ENCODE results near the gene PDE10A.
"Not testable (repeated sequence)": the region's sequence is repeated elsewhere in the genome, so short reads cannot be mapped to it uniquely, and the experiment has no call there.

Gene PDE10A

DNA sequence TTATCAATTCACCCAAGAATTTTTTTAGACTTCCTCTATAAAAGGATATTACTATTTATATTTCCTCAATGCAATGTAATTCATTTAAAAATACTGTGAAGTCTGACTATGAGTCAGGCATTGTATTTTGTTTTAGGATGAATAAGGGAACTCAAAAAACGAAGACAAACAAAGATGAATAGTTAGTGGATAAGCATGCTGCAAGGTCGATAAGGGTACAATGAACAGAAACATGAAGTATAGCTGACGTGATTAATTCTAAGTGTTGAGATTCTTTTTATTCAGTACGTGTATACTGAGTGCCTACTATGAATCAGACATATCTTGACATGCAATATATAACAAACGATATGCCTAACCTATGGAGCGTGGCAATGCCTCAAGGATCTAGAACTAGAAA is 105.4 kb downstream of the PDE10A start:
- FAIRE-seq (no peak), DNase-seq (ENCODE audit: low spot score) (no peak)

DNA sequence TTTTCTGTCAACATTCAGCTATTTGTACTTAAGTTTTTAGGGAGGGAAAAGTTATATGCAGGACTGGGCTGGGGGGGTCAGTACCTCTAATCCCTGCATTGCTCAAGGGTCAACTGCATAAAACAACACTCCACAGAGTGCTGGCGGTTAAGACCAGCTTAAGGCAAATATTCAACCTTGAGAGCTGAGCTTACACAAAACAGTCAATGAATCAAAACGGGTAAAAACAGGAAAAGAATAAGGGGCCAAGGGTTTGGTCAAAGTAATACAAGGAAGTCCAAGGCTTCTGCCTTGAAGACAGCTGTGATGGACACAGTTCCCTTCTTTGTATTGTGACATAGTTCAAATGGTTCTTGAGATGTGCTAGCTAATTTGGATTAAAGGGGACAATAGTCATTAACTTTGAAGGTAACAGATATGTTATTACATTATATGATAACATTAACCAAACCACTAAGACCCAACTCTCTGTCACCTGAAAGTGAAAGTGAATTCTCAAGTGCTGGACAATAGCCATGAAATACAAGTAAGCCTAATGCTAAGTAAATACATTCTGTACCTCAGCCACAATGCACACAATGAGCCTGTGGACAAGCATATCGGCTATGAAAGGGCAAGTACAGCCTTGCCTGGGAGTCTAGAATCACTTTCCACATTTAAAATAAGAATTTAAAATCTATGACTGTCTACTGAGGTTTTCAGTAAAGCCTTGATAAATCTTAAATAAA is 106.8 kb downstream of the PDE10A start:
- FAIRE-seq (peak; percentile 71), DNase-seq (ENCODE audit: low spot score) (peak; percentile 46)

- FAIRE-seq; DNase-seq (ENCODE audit: low spot score): not testable (repeated sequence)
These were observed 108.4 kb downstream of the PDE10A start for GRCh38 chr6:165554644-165555043.

- no peak for DNase-seq (ENCODE audit: low spot score)
- no peak for FAIRE-seq
These were observed 110.7 kb downstream of the PDE10A start for GRCh38 chr6:165552248-165552736.

GRCh38 chr6:165551828-165552227 is 111.2 kb downstream of the PDE10A start:
- no peak for FAIRE-seq

GRCh38 chr6:165548450-165548849 is 114.6 kb downstream of the PDE10A start:
- no peak for FAIRE-seq
- no peak for DNase-seq (ENCODE audit: low spot score)

More at GRCh38 chr6:165551828-165552227, 111.2 kb downstream of the PDE10A start:
- DNase-seq (ENCODE audit: low spot score), result no peak

DNA sequence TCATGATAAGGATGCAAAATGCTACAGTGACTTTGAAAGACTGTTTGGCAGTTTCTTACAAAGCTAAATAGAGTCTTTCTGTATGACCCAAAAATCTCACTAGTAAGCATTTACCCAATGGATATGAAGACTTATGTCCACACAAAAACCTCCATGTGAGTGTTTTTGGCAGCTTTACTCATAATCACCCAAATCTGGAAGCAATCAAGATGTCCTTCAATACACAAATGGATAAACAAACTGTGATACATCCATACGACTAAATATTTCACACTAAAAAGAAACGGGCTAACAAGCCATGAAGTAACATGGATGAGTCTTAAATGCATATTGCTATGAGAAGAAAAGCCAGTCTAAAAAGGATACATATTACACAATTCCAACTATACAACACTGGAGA is 117.2 kb downstream of the PDE10A start:
- FAIRE-seq, result no peak
- DNase-seq (ENCODE audit: low spot score), result no peak

GRCh38 chr6:165543781-165544180 is 119.3 kb downstream of the PDE10A start:
- DNase-seq (ENCODE audit: low spot score) (no peak), FAIRE-seq (no peak)

DNA sequence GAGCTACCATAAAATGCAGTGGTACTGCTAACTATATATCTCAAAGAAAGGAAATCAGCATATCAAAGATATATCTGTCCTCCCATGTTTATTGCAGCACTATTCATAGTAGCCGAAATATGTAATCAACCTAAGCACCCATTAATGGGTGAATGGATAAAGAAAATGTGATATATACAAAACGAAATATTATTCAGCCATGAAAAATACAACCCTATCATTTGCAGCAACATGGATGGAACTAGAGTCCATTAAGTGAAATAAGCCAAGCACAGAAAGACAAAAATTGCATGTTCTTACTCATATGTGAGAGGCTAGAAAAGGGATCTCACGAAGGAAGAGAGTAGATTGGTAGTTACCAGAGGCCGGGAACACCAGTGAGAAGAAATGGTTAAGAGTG is 126.1 kb downstream of the PDE10A start:
- FAIRE-seq (no peak), DNase-seq (ENCODE audit: low spot score) (no peak)

DNA sequence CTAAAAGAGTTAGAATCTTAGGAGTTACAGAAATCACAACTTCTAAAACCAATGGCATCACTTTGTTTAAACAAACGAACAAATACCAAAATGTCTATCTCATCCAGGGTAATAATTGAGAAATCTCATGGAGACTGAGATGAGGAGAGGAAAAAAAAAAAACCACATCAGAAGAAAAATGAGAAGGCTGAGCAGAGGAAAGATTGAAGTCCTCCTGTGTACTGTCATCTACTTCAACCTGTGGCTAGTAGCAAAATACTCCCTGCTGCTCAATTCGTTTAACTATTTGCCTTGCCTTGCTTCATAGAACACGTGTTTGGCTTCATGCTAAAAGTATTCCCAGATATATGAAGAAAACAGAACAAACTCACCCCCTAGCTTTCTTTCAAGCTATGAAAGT is 143.7 kb downstream of the PDE10A start:
- FAIRE-seq, result peak; percentile 69

GRCh38 chr6:165515963-165516624 is 146.9 kb downstream of the PDE10A start:
- DNase-seq (ENCODE audit: low spot score) (peak; percentile 65), FAIRE-seq (peak; percentile 88)

More for the DNA sequence above, 143.7 kb downstream of the PDE10A start:
- DNase-seq (ENCODE audit: low spot score), result peak; percentile 42

- DNase-seq (ENCODE audit: low spot score) (no peak), FAIRE-seq (no peak)
These were observed 148.4 kb downstream of the PDE10A start for GRCh38 chr6:165514621-165515020.

GRCh38 chr6:165511807-165512206 is 151.2 kb downstream of the PDE10A start:
- DNase-seq (ENCODE audit: low spot score) (no peak), FAIRE-seq (no peak)

- DNase-seq (ENCODE audit: low spot score) (no peak), FAIRE-seq (no peak)
These were observed 154.6 kb downstream of the PDE10A start for GRCh38 chr6:165508321-165508869.

- no peak for DNase-seq (ENCODE audit: low spot score)
These were observed 156.4 kb downstream of the PDE10A start for GRCh38 chr6:165506657-165507056.

DNA sequence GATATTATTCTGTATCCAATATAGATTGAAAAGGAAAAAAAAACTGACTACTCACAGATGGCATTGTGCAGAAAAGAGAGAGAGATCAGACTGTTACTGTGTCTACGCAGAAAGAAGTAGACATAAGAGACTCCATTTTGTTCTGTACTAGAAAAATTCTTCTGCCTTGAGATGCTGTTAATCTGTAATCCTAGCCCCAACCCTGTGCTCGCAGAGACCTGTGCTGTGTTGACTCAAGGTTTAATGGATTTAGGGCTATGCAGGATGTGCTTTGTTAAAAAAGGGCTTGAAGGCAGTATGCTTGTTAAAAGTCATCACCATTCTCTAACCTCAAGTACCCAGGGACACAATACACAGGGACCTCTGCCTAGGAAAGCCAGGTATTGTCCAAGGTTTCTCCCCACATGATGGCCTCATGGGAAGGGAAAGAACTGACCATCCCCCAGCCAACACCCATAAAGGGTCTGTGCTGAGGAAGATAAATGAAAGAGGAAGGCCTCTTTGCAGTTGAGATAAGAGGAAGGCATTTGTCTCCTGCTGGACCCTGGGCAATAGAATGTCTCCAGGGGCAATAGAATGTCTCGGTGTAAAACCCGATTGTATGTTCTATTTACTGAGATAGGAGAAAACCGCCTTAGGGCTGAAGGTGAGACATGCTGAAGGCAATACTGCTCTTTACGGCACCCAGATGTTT is 162.7 kb downstream of the PDE10A start:
- not testable (repeated sequence) for DNase-seq (ENCODE audit: low spot score); FAIRE-seq

More at GRCh38 chr6:165506657-165507056, 156.4 kb downstream of the PDE10A start:
- FAIRE-seq, result no peak

GRCh38 chr6:165497472-165497871 is 165.6 kb downstream of the PDE10A start:
- no peak for FAIRE-seq
- no peak for DNase-seq (ENCODE audit: low spot score)

DNA sequence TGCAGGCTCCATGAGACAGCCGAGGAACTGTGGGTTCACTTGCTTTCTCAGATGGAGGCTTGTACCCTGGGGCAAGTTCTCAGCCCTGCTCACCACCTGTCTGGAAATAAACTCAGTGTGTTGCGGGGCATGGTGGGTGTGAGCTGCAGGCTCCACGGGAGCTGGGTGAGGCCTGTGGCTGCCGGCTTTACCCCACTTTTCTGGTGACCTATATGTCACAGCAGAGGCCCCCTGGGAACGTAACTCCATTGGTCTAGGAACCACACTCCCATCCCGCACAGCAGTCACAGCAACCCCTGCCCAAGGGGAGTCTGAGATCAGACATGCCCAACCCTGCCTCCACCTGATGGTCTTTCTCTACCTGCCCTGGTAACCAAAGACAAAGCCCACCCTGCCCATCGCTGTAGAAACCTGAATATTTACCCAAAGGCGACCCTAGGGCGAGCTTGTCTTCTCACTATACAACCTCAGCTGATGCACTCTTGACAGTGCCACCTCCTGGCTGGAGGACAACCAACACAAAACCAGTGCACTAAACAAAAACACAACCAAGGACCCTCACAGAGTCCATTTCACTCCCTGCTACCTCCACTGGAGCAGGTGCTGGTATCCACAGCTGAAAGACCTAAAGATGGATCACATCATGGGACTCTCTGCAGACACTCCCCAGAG is 174.3 kb downstream of the PDE10A start:
- FAIRE-seq, result no peak
- no peak for DNase-seq (ENCODE audit: low spot score)

- no peak for FAIRE-seq
- no peak for DNase-seq (ENCODE audit: low spot score)
These were observed 175.1 kb downstream of the PDE10A start for GRCh38 chr6:165487950-165488349.

DNA sequence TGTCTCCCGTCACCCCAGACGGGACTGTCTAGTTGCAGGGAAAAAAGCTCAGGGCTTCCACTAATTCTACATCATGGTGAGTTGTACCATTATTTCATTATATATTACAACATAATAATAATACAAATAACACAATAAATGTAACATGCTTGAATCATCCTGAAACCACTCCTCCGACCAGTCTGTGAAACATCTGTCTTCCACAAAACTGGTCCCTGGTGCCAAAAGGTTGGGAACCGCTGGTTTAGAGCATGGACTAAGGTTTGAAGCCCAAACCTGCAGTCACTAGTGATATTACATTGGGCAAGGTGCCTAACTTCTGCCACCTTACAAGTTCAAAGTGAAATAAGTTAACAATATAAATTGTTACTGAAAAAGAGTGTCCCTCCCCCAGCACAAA is 175.7 kb downstream of the PDE10A start:
- DNase-seq (ENCODE audit: low spot score), result no peak
- no peak for FAIRE-seq
